Renal pelvis (tissue), 12 donors: ENCODE results near the gene PHF8. TPM values are rescaled to one million over a fixed set of nuclear protein-coding genes. Genes with fewer than 3 reads are reported as not detected.

Experiments
- DNase-seq: peaks from one replicate; pipeline ENCODE4 v3.0.0-alpha.2; 2013
- long read RNA-seq, 16 experiments: transcript quantifications; one replicate each; lab custom pipeline, GENCODE V29; 2026
- polyA plus RNA-seq, 3 donors: library from polyadenylated mRNA; unstranded; fragments of 120-200 nt; gene quantifications; one replicate each; pipeline ENCODE4 v1.2.1, GENCODE V29; 2013; ENCODE audit not compliant: insufficient read length in 3 of 3

The PHF8 gene
- 10 to 100 TPM; 31.1 to 34.0 (median 32.8) TPM for polyA plus RNA-seq
- long read RNA-seq, donor 1, result 0 reads
- long read RNA-seq, donor 2, full-length matches to known transcripts, result 1 of 1 reads
- long read RNA-seq, donor 2, partial matches to known transcripts, result 0 of 1 reads
- long read RNA-seq, donor 2, other reads (novel, unspliced or antisense), result 0 of 1 reads
- long read RNA-seq, donor 3, result 0 reads
- long read RNA-seq, donor 4, full-length matches to known transcripts, result 1 of 1 reads
- long read RNA-seq, donor 4, partial matches to known transcripts, result 0 of 1 reads
- long read RNA-seq, donor 4, other reads (novel, unspliced or antisense), result 0 of 1 reads
- long read RNA-seq, donor 5, partial matches to known transcripts, result 9 of 9 reads
- long read RNA-seq, donor 5, other reads (novel, unspliced or antisense), result 0 of 9 reads
- long read RNA-seq, donor 6, partial matches to known transcripts, result 7 of 7 reads
- long read RNA-seq, donor 6, other reads (novel, unspliced or antisense), result 0 of 7 reads
- long read RNA-seq, donor 7, result 0 reads
- long read RNA-seq, donor 8, result 0 reads
- long read RNA-seq, donor 9, result 0 reads
- long read RNA-seq, donor 10, partial matches to known transcripts, result 13 of 14 reads
- long read RNA-seq, donor 10, other reads (novel, unspliced or antisense), result 0 of 14 reads
- long read RNA-seq, donor 11, result 0 reads
- long read RNA-seq, donor 12, result 0 reads
- long read RNA-seq, donor 13, result 0 reads
- long read RNA-seq, donor 14, partial matches to known transcripts, result 5 of 6 reads
- long read RNA-seq, donor 14, other reads (novel, unspliced or antisense), result 0 of 6 reads
- long read RNA-seq, donor 15, full-length matches to known transcripts, result 1 of 11 reads
- long read RNA-seq, donor 15, partial matches to known transcripts, result 10 of 11 reads
- long read RNA-seq, donor 15, other reads (novel, unspliced or antisense), result 0 of 11 reads
- long read RNA-seq, donor 16, result 0 reads

DNA sequence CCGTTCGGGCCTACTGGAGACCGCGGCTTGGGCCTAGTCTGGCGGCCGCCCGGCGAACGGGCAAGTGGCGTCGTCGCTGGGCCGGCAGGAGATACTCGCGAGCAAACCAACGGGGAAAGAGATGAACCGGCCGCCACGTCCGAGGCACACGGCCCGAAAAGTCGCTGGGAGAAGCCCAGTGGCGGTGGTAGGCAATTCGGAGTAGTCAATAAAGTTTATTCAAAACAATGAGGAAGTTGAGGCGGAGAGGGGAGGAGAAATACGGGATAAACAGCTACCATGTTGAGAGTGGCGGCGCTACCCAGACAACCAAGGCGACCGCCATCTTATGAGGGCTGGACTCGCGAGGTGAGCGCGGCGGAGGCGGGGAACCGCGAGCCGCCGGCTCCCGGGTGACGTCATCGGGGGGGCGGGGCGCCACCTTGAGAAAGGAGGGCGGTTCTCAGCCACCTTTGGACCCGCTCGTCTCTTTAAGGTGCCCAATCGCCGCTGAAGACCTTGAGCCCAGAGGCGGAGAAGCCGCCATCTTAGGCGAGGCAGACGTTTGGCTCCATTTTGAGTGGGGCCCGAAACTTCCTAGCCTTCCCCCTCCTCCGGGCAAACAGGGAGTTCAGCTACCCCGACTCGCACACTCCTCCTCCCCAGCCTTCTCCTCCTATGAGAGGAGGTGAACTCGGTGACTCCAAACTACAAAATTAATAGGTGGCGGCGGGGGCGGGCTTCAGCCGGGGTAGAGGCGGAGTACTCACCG, at the start of gene PHF8:
Gene PHF8 (minus strand): TSS at position 348 of the 751 bp plus-strand sequence. CDS start 1,745 bp downstream, outside the sequence.
- peak; percentile 94 for DNase-seq

DNA sequence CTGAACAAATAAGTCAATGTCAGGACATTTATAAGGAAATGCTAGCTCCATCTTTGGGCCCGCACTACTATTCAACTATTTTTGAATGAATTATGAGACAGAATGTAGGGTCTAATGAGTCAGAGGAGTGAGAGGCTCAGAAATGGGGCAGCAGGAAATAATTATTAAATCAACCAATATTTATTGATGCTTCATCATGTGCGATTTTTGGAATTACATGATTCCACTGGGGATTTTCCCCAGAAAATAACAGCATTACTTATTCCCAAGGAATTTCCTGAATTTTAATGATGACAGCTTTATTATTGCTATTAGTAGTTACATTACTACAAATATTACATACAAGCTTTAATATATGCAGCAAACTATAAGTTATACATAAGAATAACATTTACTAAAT, 49.3 kb upstream of the PHF8 start:
- DNase-seq, result no peak

DNA sequence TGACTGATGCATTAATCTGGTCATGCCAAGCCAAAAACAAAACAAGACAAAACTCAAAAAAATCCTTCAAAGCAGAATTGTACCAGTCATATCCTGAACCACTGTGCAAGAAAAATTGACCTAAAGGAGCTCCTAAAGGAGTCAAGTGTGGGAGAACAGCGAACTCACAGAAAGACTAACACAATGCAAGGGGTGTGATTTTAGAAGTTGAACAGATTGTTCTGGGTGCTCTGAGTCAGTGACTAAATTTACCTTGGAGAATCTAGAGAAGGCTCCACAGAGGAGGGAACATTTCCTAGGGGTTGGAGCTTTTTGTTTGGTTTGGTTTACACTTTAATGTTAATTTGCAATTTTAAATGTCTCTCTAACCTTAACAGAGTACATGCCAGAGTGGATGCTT, 48.9 kb upstream of the PHF8 start:
- no peak for DNase-seq

DNA sequence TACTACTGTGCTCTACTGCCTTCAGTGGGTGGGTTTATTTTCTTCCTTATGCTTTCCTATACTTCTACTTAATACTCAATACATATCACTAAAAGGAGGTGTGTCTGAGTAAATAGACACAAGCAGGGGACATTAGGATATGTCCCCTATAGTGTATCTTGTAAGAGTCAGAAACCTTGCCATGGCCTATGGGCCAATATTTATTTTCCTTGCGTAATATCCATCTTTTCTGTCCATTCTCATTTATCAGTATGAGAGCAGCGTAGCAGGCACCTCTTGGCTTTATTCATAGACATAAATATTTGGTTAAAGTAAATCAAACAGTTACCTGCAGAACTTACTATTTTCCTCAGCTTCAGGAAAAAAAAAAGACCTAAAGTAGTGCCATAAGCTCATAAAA, 46.6 kb upstream of the PHF8 start:
- DNase-seq, result no peak

DNA sequence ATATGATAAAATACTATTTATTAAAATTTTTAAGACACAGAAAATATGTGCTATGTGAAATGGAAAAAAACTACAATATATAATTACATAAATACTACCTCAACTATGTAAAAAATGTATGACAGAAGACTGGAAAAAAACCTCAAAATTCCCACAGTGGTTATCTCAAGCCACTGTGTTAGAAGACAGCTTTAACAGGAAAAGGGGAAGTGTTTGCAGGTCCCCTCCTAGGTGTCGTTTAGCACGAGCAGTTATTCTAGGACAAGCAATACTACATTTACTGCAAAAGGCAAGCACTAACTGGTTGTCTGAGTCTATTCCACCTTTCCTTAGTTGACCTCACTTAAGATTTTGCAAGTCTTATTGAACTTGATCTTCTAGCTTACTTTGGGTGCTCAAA, 44.9 kb upstream of the PHF8 start:
- no peak for DNase-seq

DNA sequence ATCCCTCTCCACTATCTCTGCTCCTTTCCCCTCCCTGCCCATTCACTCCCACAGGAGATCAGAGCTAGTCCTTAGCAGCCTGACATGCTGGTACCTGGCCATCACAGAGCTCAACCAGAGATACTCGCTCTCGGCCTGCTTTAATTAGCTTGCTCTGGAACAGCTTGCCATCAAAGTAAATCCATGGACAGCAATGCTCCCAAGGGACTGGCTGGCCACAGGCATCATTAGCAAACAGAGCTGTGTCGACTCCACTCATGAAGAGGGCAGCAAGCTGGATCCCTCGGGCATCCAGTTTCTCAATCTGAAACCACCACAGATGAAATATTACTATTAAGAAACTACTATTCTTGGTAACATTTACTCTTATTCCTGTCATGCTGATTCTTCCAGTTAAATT, 43.4 kb upstream of the PHF8 start:
- no peak for DNase-seq

DNA sequence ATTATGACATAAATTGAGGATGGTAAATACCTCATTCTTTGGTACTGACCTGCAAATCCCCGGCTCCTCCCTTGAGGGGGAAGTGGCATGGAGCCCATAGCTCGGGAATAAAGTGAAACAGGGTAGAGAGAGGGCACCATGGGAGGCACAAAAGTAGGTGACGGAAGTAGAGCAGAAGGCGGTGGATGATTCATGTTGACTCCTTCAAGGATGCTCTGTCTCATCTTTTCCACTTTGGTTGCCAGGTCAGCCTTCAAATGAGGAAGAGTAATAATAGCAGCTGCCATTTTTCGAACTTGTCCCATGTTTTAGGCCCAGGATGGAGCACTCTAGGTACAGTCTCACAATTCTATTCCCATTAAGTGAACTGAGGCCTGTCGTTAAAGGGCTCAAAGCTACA, 41.4 kb upstream of the PHF8 start:
- no peak for DNase-seq

DNA sequence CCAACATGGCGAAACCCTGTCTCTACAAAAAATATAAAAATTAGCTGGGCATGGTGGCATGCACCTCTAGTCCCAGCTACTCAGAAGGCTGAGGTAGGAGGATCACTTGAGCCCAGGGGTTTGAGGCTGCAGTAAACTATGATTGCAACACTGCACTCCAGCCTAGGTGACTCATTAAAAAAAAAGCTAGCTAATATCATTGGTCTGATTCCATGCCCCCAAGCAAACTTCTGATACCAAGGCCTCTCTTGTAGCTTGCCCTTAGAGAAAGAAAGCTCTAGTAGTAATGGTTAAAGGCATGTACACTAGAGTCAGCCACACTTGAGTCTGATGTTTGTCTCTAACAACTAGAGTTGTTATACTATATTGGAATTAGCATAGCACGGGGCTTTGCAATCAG, 32.6 kb upstream of the PHF8 start:
- DNase-seq, result no peak

DNA sequence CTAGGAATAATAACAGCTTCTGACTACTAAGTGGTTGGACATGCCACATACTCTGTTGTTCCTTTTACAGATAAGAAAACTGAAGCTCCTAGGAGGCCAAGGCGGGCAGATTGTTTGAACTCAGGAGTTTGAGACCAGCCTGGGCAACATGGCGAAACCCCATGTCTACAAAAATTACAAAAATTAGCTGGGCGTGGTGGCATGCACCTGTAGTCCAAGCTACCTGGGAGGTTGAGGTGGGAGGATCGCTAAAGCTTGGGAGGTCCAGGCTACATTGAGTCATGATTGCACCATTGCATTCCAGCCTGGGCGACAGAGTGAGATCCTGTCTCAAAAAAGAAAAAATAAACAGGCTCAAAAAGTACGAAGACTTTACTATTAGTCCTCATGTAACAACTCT, 30.6 kb upstream of the PHF8 start:
- DNase-seq, result no peak

DNA sequence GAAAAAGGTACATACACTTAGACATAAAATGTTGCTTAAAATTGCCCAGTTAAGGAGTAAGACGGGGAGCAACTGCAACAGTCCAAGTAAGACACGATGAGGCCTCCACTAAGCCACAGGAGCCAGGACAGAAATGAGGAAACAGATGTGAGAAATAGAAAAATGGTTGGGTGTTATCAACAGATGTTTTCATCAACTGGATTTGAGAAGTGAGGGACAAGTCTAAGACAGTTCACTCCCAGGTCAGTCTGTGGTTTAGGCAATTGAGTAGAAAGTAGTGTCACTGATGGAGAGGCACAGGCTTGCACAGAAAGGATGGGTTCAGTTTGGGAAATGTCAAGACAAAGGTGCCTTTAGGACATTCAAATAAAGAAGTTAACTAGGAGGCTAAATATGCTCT, 23.5 kb upstream of the PHF8 start:
- no peak for DNase-seq

DNA sequence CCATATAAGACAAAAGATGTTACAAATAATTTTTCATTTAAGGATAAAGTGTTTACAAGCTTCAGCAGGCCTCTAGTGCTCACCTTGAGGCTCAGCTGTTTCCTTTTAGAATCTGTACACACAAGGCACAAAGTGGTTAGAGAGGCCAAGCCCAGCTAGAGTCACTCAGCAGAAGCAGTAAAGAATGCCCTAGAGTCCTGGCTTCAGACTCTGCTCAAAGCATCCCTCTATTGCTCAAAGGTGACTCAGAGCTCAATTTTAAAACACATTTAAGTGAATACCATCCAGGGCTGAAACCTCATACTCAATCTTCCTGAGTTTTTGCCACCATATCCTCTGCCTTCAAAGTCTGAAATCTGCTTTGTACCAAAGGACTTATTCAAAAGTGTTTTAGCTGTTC, 22.6 kb upstream of the PHF8 start:
- no peak for DNase-seq

DNA sequence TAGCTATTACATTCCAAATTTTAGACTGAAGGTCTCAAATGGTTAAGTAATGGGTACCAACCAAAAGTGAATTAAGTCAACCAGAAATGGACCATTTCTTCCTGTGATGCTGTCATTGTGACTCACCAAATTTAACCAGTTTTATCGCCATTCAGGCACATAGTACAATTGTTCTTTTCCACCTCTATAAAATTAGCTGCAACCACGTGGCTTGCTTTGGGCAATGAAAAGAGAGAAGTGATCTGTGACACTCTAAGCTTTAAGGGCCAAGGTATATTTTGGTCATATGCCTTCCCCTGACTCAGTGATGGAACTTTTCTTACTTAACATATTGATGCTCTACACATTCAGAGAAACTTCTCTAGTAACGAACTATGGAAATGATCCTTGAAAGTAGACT, 20.3 kb upstream of the PHF8 start:
- DNase-seq, result no peak

DNA sequence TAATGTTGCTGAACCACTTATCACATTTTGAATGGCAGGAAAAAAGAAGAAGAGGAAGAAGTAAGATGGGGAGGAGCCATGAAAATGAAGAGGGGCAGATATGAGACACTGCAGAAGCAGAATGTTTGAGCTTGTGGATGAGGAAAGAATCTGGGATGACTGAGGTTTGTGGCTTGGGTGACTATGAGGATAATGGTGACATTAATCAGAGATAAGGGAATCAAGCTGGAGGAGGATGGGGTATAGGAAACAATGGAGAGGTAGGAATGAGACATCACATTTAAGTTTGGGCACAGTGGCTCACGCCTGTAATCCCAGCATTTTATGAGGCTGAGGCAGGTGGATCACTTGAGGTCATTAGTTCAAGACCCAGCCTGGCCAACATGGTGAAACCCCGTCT, 19.1 kb upstream of the PHF8 start:
- no peak for DNase-seq

DNA sequence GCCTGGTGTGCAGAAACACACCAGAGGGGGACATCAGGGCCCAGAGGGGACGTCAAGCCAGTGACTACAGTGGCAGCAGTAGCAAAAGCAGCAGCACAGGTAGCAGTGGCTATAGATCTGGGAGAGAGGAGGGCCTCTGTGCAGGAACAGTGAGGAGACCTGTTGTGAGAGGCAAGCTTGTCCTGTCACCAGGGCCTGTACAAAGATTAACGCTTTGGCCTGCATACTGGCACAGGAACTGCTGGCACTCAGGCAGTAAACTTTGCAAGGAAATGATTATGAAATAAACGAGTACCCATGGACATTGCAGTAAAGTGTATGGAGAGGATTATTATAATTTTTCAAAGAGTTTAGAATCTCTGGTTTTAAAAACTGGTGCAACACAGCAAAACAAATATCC, 5.5 kb upstream of the PHF8 start:
- no peak for DNase-seq

DNA sequence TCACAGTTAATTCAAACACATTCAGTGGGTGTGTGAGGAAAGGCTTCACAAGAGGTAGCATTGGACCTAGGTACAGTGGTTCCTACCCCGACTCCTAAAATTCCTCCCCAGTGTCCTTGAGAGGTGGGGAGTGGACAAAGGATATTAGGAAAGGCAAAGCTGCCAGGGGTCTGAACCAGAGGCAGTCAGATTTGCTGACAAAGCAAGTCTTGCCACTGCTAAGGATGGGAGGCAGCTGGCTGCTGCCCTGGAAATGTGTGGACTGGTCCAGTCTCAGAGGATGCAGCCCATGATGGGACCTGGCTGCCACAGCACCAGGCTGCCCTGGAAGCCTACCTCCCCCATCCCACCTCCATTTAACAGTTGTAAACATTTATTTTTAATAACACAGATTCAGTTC, 4.1 kb upstream of the PHF8 start:
- DNase-seq, result no peak

DNA sequence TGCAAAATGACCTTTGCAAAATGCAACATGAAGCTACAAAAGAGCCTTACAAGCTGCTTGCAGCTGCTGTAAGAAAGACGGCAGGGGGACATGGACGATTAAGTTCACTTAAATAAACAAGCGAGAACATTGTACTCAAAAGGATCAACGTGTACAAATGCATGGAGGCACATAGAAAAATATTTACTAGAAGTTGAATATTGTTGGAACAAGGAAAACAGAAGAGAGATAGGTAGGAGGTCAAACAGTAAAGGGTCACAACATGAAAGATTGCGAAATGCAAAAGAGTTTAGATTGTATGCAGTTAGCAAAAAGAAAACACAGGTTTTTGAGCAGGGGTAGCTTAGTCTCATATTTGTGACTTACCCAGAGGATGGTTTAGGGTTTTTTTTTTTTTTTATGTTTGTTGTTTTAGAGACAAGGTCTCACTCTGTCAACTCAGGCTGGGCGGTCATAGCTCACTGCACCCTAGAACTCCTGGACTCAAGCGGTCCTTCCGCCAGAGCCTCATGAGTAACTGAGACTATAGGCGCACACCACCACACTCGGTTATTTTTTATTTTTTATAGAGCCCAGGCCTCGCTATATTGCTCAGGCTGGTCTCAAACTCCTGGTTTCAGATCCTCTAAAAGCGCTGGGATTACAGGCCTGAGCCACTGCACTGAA, 1.4 kb upstream of the PHF8 start:
- DNase-seq, result no peak

DNA sequence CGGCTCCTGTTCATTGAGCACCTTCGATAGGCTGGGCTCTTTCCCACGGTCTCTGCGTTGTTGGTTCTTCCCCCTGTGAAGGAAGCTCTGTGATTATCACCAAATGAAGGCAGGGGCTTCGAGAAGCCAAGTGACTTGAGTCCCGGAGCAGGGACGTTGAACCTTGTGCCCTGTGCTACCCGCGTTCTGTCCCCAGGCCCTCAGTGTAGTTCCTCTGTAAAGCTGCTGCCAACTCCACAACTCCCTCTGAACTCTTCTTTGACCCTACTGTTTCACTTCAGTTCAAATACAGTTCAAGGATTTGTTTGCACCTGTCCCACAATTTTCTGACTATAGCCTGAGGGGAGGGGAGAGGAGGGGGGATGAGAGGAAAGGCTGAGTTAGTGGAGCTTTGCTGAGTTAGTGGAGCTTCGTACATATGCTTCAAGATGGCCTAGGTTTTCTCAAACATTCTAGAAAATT, 635 bp upstream of the PHF8 start:
- DNase-seq, result no peak

DNA sequence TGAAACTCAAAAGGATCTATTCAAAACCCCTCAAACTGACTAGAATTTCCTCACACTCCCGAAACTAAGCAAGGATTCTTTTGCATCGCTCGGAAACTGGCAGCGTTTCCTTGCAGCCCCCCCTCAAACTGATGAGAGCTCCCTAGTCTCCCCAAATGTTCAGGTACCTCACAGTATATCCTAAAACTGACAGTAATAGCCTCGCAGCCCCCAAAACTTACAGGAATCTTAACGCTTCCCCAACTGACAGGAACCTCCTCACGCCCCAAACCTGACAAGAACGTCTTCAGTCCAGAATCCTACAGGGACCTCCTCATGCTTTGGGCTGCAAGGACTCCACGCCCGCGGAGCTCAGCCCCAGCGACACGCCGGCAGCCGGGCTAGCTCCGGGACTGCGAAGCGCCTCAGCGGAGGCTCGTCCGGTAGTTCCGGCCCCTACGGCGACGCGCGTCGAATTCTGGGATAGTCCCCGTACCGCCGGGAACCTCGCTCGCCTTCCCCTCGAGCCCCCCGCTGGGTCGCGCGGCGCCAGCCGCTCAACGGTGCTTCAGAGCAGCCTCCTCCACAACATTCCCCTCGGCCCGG, 640 bp downstream of the PHF8 start:
- DNase-seq, result no peak

DNA sequence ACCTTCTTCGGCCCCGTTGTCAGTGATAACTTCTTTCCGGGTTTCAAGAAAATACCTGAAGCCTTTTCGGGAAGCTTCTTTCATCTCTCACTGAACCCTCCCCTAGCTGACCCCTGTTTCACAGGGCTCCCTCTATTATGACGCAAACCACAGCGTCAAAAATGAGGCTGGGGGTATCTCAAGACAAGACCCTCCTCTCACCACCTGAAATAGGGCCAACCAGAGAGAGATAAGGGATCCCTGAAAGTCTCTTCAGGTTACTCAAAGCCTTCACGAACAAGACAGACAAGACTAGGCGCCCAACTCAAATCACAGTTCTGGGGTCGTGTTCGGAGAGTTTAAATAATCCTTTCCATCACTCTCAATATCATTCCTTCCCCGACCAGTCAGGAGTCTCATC, 1.2 kb downstream of the PHF8 start:
- DNase-seq, result no peak

DNA sequence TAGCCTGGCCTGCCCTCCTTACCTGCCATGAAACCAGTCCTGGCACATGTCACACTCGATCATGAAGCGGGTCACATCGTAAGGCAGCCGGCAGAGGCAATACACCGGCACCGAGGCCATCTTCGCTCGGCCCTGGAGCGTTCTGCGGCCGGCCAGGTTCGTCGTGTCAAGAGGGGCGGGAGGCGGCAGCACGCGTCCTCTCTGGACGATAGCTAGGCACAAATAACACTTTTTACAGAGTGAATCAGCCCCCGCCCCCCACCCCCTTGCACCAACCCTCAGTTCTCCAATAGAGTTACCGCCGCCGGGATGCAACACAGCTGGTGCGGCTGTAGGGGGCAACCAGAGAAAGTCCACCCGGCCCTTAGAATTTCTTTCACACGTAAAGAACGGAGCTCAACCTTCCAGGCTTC, 1.7 kb downstream of the PHF8 start:
- DNase-seq, result peak; percentile 55

DNA sequence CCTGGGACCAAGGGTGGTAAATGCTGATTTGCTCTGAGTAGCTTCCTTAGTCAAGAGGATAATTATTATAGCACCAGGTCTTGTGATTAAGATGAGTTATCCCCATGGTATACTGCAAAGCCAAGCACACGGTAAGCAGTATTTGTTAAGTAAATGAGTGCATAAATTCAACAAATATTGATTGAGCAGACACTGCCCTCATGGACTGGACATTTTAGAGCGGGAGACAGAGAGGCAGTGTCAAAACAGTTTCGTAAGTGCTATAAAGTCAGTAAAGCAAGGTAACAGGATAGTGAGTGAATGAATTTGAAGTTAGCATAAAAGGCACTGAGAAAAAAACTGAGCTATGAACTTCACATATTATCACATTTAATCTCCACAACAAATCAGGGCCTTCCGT, 13.9 kb downstream of the PHF8 start:
- no peak for DNase-seq
